B cell (primary cell): ENCODE data around the gene NRG4. TPM values are rescaled to one million over a fixed set of nuclear protein-coding genes. Genes with fewer than 3 reads are reported as not detected.

Experiments used
- ATAC-seq: fragments of 200-7000 bp; cut with Tn5 transposase; one replicate; pipeline ENCODE4 v1.10.0; 2021; ENCODE audit warnings: low read depth, mild to moderate bottlenecking, moderate number of reproducible peaks, moderate library complexity
- CTCF ChIA-PET: fragments of 350-600 bp; sonication (Branson Sonifier 250); formaldehyde crosslinking; loops from one replicate; lab custom pipeline; 2021; ENCODE audit warnings: antibody characterized with exemption, inconsistent platforms; lab: Charles Lee
- POLR2A ChIA-PET: fragments of 350-600 bp; sonication (Branson Sonifier 250); formaldehyde crosslinking; loops from one replicate; lab custom pipeline; 2021; ENCODE audit warnings: antibody characterized with exemption; lab: Charles Lee
- DNase-seq: peaks from one replicate; pipeline ENCODE4 v3.0.0; 2013
- H2AFZ ChIP-seq: 2 replicates; pipeline ENCODE4 v1.6.1; 2012; ENCODE audit warnings: mild to moderate bottlenecking, low read depth, low read length; ENCODE audit not compliant: insufficient read depth, poor library complexity, severe bottlenecking
- H3K27ac ChIP-seq, 2 donors: 1 replicate in 1 of 2; 2 replicates in 1 of 2; pipeline ENCODE4 v1.5.1; 2012 to 2013; ENCODE audit warnings: low read length in 2 of 2, mild to moderate bottlenecking in 2 of 2, moderate library complexity in 1 of 2
- H3K27me3 ChIP-seq, 4 experiments: fragments of 200-600 bp in 1 of 4; sonication (generic) in 1 of 4; replicated peaks in 1 of 4; 1 replicate in 2 of 4; 2 replicates in 2 of 4; pipeline versions ENCODE4 v1.6.1 to v1.7.0; 2013 to 2016; ENCODE audit warnings: low read length in 3 of 4, mild to moderate bottlenecking in 2 of 4, mixed read lengths in 1 of 4, moderate library complexity in 1 of 4; ENCODE audit not compliant: insufficient read depth in 4 of 4, control insufficient read depth in 3 of 4; ENCODE audit errors: control extremely low read depth in 1 of 4
- H3K36me3 ChIP-seq, 2 experiments: replicated peaks in 1 of 2; 1 replicate in 1 of 2; 2 replicates in 1 of 2; pipeline versions ENCODE4 v1.6.1 to v1.7.1; 2013; ENCODE audit warnings: low read length in 1 of 2; ENCODE audit not compliant: insufficient read depth in 2 of 2, control insufficient read depth in 1 of 2; ENCODE audit errors: control extremely low read depth in 1 of 2, extremely low read depth in 1 of 2
- H3K4me1 ChIP-seq, 2 donors: fragments of 200-600 bp in 1 of 2; sonication (generic) in 1 of 2; 1 replicate in 1 of 2; 2 replicates in 1 of 2; pipeline versions ENCODE4 v1.5.1 to v1.6.1; 2013 to 2017; ENCODE audit warnings: low read length in 2 of 2; ENCODE audit not compliant: control insufficient read depth in 2 of 2, insufficient read depth in 2 of 2
- H3K4me2 ChIP-seq: replicated peaks from 2 replicates; pipeline ENCODE3; 2012; ENCODE audit warnings: mild to moderate bottlenecking, low read depth, low read length; ENCODE audit not compliant: poor library complexity, severe bottlenecking
- H3K4me3 ChIP-seq, 5 experiments: fragments of 200-600 bp in 1 of 5; sonication (generic) in 1 of 5; 1 replicate in 3 of 5; 2 replicates in 2 of 5; pipeline versions ENCODE4 v1.5.1 to v1.7.0; 2011 to 2016; ENCODE audit warnings: low read length in 4 of 5, mild to moderate bottlenecking in 4 of 5, low read depth in 2 of 5, control low read depth in 1 of 5, moderate library complexity in 1 of 5; ENCODE audit not compliant: insufficient read depth in 1 of 5; ENCODE audit errors: control extremely low read depth in 1 of 5, extremely low read depth in 1 of 5
- H3K79me2 ChIP-seq: fragments of 200-600 bp; sonication (generic); one replicate; pipeline ENCODE4 v1.6.0; 2016; ENCODE audit warnings: low read length; ENCODE audit not compliant: control insufficient read depth, insufficient read depth
- H3K9ac ChIP-seq: fragments of 200-600 bp; sonication (generic); 2 replicates; pipeline ENCODE4 v1.6.1; 2017; ENCODE audit warnings: mild to moderate bottlenecking, low read length, moderate library complexity
- H3K9me3 ChIP-seq, 3 donors: one replicate each; pipeline versions ENCODE4 v1.6.1 to v1.7.1; 2013; ENCODE audit warnings: low read length in 2 of 3; ENCODE audit not compliant: control insufficient read depth in 2 of 3, insufficient read depth in 1 of 3; ENCODE audit errors: control extremely low read depth in 1 of 3
- H4K20me1 ChIP-seq: 2 replicates; pipeline ENCODE4 v1.6.0; 2012; ENCODE audit warnings: mild to moderate bottlenecking, low read length; ENCODE audit not compliant: insufficient read depth, control insufficient read depth, poor library complexity, severe bottlenecking
- H3K27ac Mint-ChIP-seq: one replicate; pipeline ENCODE4 v1.8.0; 2021; ENCODE audit warnings: mixed read lengths
- H3K27me3 Mint-ChIP-seq: one replicate; pipeline ENCODE4 v1.8.0; 2021; ENCODE audit warnings: mixed read lengths
- H3K4me1 Mint-ChIP-seq: one replicate; pipeline ENCODE4 v1.8.0; 2021; ENCODE audit warnings: mixed read lengths
- H3K4me3 Mint-ChIP-seq: one replicate; pipeline ENCODE4 v1.8.0; 2021; ENCODE audit warnings: mixed read lengths
- H3K9me3 Mint-ChIP-seq: one replicate; pipeline ENCODE4 v1.8.0; 2022; ENCODE audit warnings: mixed read lengths; ENCODE audit not compliant: insufficient read depth
- EZH2 ChIP-seq: IDR thresholded peaks from 2 replicates; pipeline ENCODE4 v1.6.1; 2012; ENCODE audit warnings: borderline replicate concordance, low read depth, mild to moderate bottlenecking, moderate library complexity, low read length; ENCODE audit not compliant: insufficient read depth, poor library complexity, severe bottlenecking
- WGBS: methylation state at CpG from one replicate; pipeline ENCODE4 v1.1.5; 2013; ENCODE audit warnings: missing lambda C conversion rate; ENCODE audit not compliant: insufficient coverage; 5-methylcytosine and 5-hydroxymethylcytosine counted together
- intact Hi-C: fragments of 100-400 bp; cut with micrococcal nuclease; formaldehyde crosslinking; loops from one replicate; pipeline ENCODE4 v1.10.0; 2022
- polyA plus RNA-seq: library from polyadenylated mRNA; depleted of rRNA; stranded (reverse); fragments of >200 nt; gene quantifications from 2 replicates; pipeline ENCODE4 v1.2.3, GENCODE V29; 2012
- small RNA-seq: library from RNA; depleted of rRNA; stranded (forward); fragments of <200 nt; gene quantifications from one replicate; pipeline ENCODE3, GENCODE V24; 2012; ENCODE audit warnings: low replicate concordance, low read depth; ENCODE audit not compliant: insufficient read length
- total RNA-seq, 2 donors: library from RNA; stranded (reverse); fragments of 120-200 nt in 1 of 2; gene quantifications; 1 replicate in 1 of 2; 2 replicates in 1 of 2; pipeline versions ENCODE4 v1.2.3 to v1.2.4, GENCODE V29; 2013 to 2022
- TF ChIP-seq, protein P1 (sequence below): fragments of 200-600 bp; IDR thresholded peaks from one replicate; pipeline ENCODE4 v1.8.0; 2022; ENCODE audit warnings: antibody characterized with exemption, mild to moderate bottlenecking

NRG4 gene
- total and polyA plus RNA-seq, 2 donors (not counting 1 experiment from before 2014, with no cell fraction given) = 0.37 TPM; not detected in 1

GRCh38 chr15:75895731-75896130, 116.5 kb downstream of the NRG4 start:
- no peak overlapping the region for H2AFZ ChIP-seq
- no peak for DNase-seq
- no peaks in the 10 kb centered on the region for H3K79me2 ChIP-seq
- no peak overlapping the region for H3K4me3 ChIP-seq
- H3K36me3 ChIP-seq = peaks cover 0 to 9% of the 10 kb centered on the region in 2 experiments
- no peaks in the 10 kb centered on the region for H3K9me3 ChIP-seq
- H3K9ac ChIP-seq = no peak overlapping the region
- Mint-ChIP-seq H3K9me3 (no peaks in the 10 kb centered on the region), H3K27ac (no peak overlapping the region), H3K4me1 (no peaks in the 10 kb centered on the region), H3K4me3 (no peak overlapping the region), H3K27me3 (no peaks in the 10 kb centered on the region)
- POLR2A ChIA-PET = no interaction called here
- no peaks in the 10 kb centered on the region for H3K27me3 ChIP-seq
- CTCF ChIA-PET = no interaction called here
- no peaks in the 10 kb centered on the region for H3K4me1 ChIP-seq
- WGBS = no CpG with 5 or more reads among the region's 2 CpGs
- intact Hi-C loops = no loop called here
- TF ChIP-seq EZH2 = no peak
- TF ChIP-seq, protein P1, sequence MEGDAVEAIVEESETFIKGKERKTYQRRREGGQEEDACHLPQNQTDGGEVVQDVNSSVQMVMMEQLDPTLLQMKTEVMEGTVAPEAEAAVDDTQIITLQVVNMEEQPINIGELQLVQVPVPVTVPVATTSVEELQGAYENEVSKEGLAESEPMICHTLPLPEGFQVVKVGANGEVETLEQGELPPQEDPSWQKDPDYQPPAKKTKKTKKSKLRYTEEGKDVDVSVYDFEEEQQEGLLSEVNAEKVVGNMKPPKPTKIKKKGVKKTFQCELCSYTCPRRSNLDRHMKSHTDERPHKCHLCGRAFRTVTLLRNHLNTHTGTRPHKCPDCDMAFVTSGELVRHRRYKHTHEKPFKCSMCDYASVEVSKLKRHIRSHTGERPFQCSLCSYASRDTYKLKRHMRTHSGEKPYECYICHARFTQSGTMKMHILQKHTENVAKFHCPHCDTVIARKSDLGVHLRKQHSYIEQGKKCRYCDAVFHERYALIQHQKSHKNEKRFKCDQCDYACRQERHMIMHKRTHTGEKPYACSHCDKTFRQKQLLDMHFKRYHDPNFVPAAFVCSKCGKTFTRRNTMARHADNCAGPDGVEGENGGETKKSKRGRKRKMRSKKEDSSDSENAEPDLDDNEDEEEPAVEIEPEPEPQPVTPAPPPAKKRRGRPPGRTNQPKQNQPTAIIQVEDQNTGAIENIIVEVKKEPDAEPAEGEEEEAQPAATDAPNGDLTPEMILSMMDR = no peak
- ATAC-seq = no peak
- no peaks in the 10 kb centered on the region for H4K20me1 ChIP-seq
- no peak overlapping the region for H3K4me2 ChIP-seq
- H3K27ac ChIP-seq = no peak overlapping the region

- peaks cover 0 to 7% of the 10 kb centered on the region in 2 experiments for H3K36me3 ChIP-seq
- CTCF ChIA-PET = no interaction called here
- no peak overlapping the region for H3K27ac ChIP-seq
- no peak overlapping the region for H3K4me3 Mint-ChIP-seq
- TF ChIP-seq EZH2 = no peak
- TF ChIP-seq, protein P1 = no peak
- intact Hi-C loops = no loop called here
- H3K9me3 Mint-ChIP-seq = no peaks in the 10 kb centered on the region
- no peaks in the 10 kb centered on the region for H3K9me3 ChIP-seq
- H3K27ac Mint-ChIP-seq = no peak overlapping the region
- no peak overlapping the region for H3K9ac ChIP-seq
- ATAC-seq (no peak), DNase-seq (no peak)
- H3K79me2 ChIP-seq = no peaks in the 10 kb centered on the region
- H3K27me3 ChIP-seq = no peaks in the 10 kb centered on the region
- H2AFZ ChIP-seq = no peak overlapping the region
- POLR2A ChIA-PET = no interaction called here
- no peak overlapping the region for H3K4me3 ChIP-seq
- no peaks in the 10 kb centered on the region for H3K4me1 Mint-ChIP-seq
- H3K27me3 Mint-ChIP-seq = no peaks in the 10 kb centered on the region
- no peak overlapping the region for H3K4me2 ChIP-seq
- no peaks in the 10 kb centered on the region for H3K4me1 ChIP-seq
- H4K20me1 ChIP-seq = no peaks in the 10 kb centered on the region
These were observed 120.3 kb downstream of the NRG4 start for GRCh38 chr15:75891895-75892294.

Small RNAs within 50 kb of the gene (small RNA-seq; reads per million reads assigned to genes)
- not detected for gene RN7SL510P

Other genes starting within 250 kb of the NRG4 start
- gene UBE2Q2, start 169.0 kb downstream of the NRG4 start, total RNA-seq = 31.2 and 33.6 TPM in 2 replicates
- gene UBE2Q2, start 169.0 kb downstream of the NRG4 start, polyA plus RNA-seq = 11.4 and 14.7 TPM in 2 replicates
- gene FBXO22, start 108.5 kb downstream of the NRG4 start, total RNA-seq = 23.3 and 24.1 TPM in 2 replicates
- gene FBXO22, start 108.5 kb downstream of the NRG4 start, polyA plus RNA-seq = 6.6 and 6.7 TPM in 2 replicates
- gene TMEM266, start 47.6 kb upstream of the NRG4 start, total RNA-seq = not detected in 2 replicates
- gene TMEM266, start 47.6 kb upstream of the NRG4 start, polyA plus RNA-seq = not detected in 2 replicates